Osteocyte (in vitro differentiated cells): Measurements from ENCODE around the gene MAS1. TPM values are rescaled to one million over a fixed set of nuclear protein-coding genes. Genes with fewer than 3 reads are reported as not detected.
"Not testable (repeated sequence)": the region's sequence is repeated elsewhere in the genome, so short reads cannot be mapped to it uniquely, and the experiment has no call there.

Experiments used
- DNase-seq: peaks from one replicate; pipeline ENCODE4 v3.0.0; 2021; ENCODE audit warnings: mixed read lengths; ENCODE audit not compliant: unreplicated experiment; ENCODE audit errors: extremely low spot score
- H3K27ac Mint-ChIP-seq: one replicate; pipeline ENCODE4 v1.8.0; 2021; ENCODE audit warnings: mild to moderate bottlenecking, mixed read lengths; ENCODE audit not compliant: unreplicated experiment
- H3K27me3 Mint-ChIP-seq: one replicate; pipeline ENCODE4 v1.8.0; 2021; ENCODE audit warnings: mixed read lengths; ENCODE audit not compliant: unreplicated experiment
- H3K36me3 Mint-ChIP-seq: one replicate; pipeline ENCODE4 v1.8.0; 2021; ENCODE audit warnings: mixed read lengths; ENCODE audit not compliant: unreplicated experiment
- H3K4me1 Mint-ChIP-seq: one replicate; pipeline ENCODE4 v1.8.0; 2021; ENCODE audit warnings: mixed read lengths; ENCODE audit not compliant: unreplicated experiment
- H3K4me3 Mint-ChIP-seq: one replicate; pipeline ENCODE4 v1.8.0; 2021; ENCODE audit warnings: mild to moderate bottlenecking, moderate library complexity, mixed read lengths; ENCODE audit not compliant: unreplicated experiment
- H3K9me3 Mint-ChIP-seq: one replicate; pipeline ENCODE4 v1.8.0; 2021; ENCODE audit warnings: mixed read lengths; ENCODE audit not compliant: unreplicated experiment
- CTCF ChIP-seq: fragments of 200-600 bp; sonication (generic); IDR thresholded peaks from 2 replicates; pipeline ENCODE4 v1.5.0; 2021; ENCODE audit warnings: antibody characterized with exemption, mild to moderate bottlenecking, moderate library complexity
- total RNA-seq: library from RNA; stranded (reverse); gene quantifications from 2 replicates; pipeline ENCODE4 v1.2.1, GENCODE V29; 2021

Gene MAS1
- total RNA-seq, 1 donor from 2014 or later: not detected

GRCh38 chr6:159919011-159919511, 28.3 kb downstream of the MAS1 start:
- DNase-seq: no peak
- H3K27ac Mint-ChIP-seq: no peak overlapping the region
- H3K4me3 Mint-ChIP-seq: no peak overlapping the region

GRCh38 chr6:159919800-159920199, 29.0 kb downstream of the MAS1 start:
- Mint-ChIP-seq H3K9me3 (no peaks in the 10 kb centered on the region), H3K36me3 (no peaks in the 10 kb centered on the region), H3K27ac (no peak overlapping the region), H3K27me3 (peaks cover 4% of the 10 kb centered on the region), H3K4me1 (no peaks in the 10 kb centered on the region), H3K4me3 (no peak overlapping the region)
- no peak for TF ChIP-seq CTCF
- no peak for DNase-seq

More at GRCh38 chr6:159919011-159919511, 28.3 kb downstream of the MAS1 start:
- Mint-ChIP-seq H3K27me3 (peaks cover 6% of the 10 kb centered on the region), H3K36me3 (no peaks in the 10 kb centered on the region), H3K9me3 (no peaks in the 10 kb centered on the region), H3K4me1 (no peaks in the 10 kb centered on the region)
- TF ChIP-seq CTCF: no peak

GRCh38 chr6:159924150-159924549, 33.4 kb downstream of the MAS1 start:
- H3K36me3 Mint-ChIP-seq, H3K9me3 Mint-ChIP-seq, H3K27me3 Mint-ChIP-seq, DNase-seq, H3K4me3 Mint-ChIP-seq, H3K4me1 Mint-ChIP-seq, H3K27ac Mint-ChIP-seq: not testable (repeated sequence)

- Mint-ChIP-seq H3K27ac (no peak overlapping the region), H3K4me1 (peaks cover 15% of the 10 kb centered on the region), H3K27me3 (peaks cover 4% of the 10 kb centered on the region), H3K36me3 (no peaks in the 10 kb centered on the region), H3K4me3 (no peak overlapping the region), H3K9me3 (no peaks in the 10 kb centered on the region)
- TF ChIP-seq CTCF: no peak
- no peak for DNase-seq
Measured at GRCh38 chr6:159926542-159927203, 35.9 kb downstream of the MAS1 start.

- no peak for DNase-seq
- Mint-ChIP-seq H3K4me1 (peaks cover 23% of the 10 kb centered on the region), H3K36me3 (no peaks in the 10 kb centered on the region), H3K4me3 (no peak overlapping the region), H3K9me3 (no peaks in the 10 kb centered on the region), H3K27ac (no peak overlapping the region), H3K27me3 (peaks cover 4% of the 10 kb centered on the region)
- no peak for TF ChIP-seq CTCF
Measured at GRCh38 chr6:159929819-159930218, 39.0 kb downstream of the MAS1 start.
